ENCODE data around the gene HEMGN.
"Not testable (repeated sequence)": the region's sequence is repeated elsewhere in the genome, so short reads cannot be mapped to it uniquely, and the experiment has no call there.

The HEMGN gene

GRCh38 chr9:97969014-97969413 is 31.0 kb upstream of the HEMGN start:
- H3K27ac ChIP-seq, result no peak overlapping the region
- H3K4me3 ChIP-seq, result no peak overlapping the region

- no peak overlapping the region for H3K27ac ChIP-seq
- no peak overlapping the region for H3K4me3 ChIP-seq
These were observed 28.5 kb upstream of the HEMGN start for GRCh38 chr9:97966493-97966892.

DNA sequence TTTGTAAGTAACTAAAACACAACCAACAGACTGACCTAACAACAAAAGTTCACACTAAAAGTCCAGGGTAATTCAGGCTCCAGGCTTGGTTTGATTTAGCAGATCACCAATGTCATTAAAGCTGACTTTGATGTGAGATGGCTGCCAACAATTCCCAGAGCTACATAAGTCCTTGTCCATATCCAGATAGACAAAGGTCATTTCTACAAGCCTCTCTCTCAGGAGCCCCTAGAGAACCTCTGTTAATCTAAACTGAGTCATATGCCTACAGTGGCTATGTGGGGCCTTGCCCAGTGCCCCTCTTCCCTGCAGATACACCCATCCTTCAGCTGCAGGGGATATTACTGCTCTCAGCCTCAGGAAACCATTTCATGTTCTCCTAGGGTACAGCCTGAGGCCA is 26.9 kb upstream of the HEMGN start:
- H3K27ac ChIP-seq, result no peak overlapping the region
- H3K4me3 ChIP-seq, result no peak overlapping the region

DNA sequence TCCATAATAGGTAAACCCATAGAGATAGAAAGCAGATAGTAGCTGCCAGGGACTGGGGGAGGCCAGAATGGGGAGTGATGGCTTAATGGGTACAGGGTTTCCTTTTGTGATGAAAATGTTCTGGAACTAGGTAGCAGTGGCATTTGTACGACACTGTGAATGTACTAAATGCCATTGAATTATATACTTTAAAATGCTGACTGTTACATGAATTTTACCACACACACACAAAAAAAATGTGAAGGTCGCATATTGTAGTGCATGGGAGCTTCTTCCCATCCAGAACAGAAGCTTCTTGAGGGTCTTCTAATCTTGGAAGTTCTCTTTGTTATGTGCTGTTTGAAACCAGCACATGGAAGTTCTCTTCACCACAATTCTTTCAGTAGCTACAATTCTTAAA is 25.3 kb upstream of the HEMGN start:
- Histone ChIP-seq H3K4me3 (no peak overlapping the region), H3K27ac (no peak overlapping the region)

- Histone ChIP-seq H3K27ac (no peak overlapping the region), H3K4me3 (no peak overlapping the region)
These were observed 24.6 kb upstream of the HEMGN start for GRCh38 chr9:97962575-97962974.

GRCh38 chr9:97962136-97962535 is 24.2 kb upstream of the HEMGN start:
- H3K4me3 ChIP-seq, result no peak overlapping the region
- H3K27ac ChIP-seq, result no peak overlapping the region

GRCh38 chr9:97961361-97961760 is 23.4 kb upstream of the HEMGN start:
- H3K27ac ChIP-seq, result no peak overlapping the region
- no peak overlapping the region for H3K4me3 ChIP-seq

DNA sequence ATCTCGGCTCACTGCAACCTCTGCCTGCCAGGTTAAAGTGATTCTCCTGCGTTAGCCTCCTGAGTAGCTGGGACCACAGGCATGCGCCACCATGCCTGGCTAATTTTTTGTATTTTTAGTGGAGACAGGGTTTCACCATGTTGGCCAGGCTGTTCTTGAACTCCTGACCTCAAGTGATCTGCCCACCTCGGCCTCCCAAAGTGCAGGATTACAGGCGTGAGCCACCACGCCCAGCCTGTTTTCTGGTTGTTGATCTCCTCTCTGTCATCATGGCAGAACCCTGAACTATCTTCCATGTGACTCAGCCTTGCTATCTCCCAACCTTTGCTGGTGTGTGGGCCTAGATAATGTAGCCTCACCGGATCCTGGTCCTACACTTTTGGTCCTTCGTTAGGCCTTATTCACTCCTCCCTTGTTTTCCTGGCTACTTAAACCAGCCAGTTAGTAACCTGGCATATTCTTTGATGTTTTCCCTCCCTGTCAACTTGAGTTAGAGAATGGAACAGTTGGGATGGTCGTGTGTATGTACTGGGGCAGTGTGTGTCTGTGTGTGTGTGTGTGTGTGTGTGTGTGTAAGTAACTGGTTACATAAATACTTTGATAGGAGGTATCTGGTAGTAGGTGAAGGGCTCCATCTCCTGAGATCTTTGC is 22.8 kb upstream of the HEMGN start:
- not testable (repeated sequence) for H3K27ac ChIP-seq

GRCh38 chr9:97959585-97959984 is 21.6 kb upstream of the HEMGN start:
- Histone ChIP-seq H3K4me3 (no peak overlapping the region), H3K27ac (no peak overlapping the region)

More for the DNA sequence above, 22.8 kb upstream of the HEMGN start:
- H3K4me3 ChIP-seq, result not testable (repeated sequence)

DNA sequence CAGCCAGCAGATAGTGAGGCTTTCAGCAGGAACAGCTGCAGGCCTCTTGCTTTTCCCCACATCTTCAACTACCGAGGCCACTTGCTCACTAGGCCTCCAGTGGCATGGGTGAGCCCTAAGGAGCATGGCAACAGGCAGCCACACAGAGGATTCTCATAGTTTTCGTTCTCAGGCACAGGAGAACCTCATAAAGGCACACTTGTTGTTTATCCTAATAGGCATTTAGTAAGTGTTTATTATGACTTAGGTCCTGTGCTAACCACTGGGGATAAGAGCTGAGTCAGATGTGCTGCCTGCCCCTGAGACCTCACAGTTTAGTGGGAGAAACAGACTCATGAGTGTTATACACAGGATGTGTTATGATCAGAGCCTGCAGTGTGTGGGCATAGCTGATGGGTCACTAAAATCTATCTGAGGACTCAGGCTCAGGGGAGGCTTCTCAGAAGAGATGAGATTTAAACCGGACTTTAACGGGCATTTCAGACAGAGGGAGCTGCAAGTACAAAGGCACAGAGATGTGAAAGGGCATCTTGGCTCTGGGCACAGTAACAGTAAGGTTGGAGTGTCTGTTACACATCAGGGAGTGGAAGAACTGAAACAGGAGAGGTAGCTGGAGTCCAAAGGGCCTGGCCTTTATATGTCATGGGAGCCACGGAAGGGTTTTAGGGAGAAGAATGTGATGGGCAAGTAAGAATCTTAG is 21.0 kb upstream of the HEMGN start:
- Histone ChIP-seq H3K4me3 (no peak overlapping the region), H3K27ac (no peak overlapping the region)

DNA sequence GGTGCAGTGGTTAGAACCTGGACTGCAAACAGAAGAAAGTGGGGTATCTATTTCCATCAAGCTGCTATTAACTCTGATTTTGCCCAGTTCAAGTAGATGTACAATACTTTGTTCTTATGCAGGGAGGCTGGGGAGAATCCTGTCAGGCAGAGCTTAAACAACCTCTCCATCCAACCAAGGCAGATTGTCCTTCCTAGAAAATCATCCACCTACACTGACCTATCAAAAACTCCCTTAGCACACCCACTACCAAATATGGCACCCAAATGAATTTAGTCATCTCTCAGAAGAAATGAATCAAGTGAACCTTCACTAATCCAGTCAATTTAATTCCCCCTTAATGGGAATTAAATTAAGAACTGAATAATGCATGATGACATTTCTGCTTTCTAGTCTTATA is 18.4 kb upstream of the HEMGN start:
- Histone ChIP-seq H3K27ac (no peak overlapping the region), H3K4me3 (no peak overlapping the region)

GRCh38 chr9:97954550-97954989 is 16.6 kb upstream of the HEMGN start:
- H3K4me3 ChIP-seq, result no peak overlapping the region
- no peak overlapping the region for H3K27ac ChIP-seq

DNA sequence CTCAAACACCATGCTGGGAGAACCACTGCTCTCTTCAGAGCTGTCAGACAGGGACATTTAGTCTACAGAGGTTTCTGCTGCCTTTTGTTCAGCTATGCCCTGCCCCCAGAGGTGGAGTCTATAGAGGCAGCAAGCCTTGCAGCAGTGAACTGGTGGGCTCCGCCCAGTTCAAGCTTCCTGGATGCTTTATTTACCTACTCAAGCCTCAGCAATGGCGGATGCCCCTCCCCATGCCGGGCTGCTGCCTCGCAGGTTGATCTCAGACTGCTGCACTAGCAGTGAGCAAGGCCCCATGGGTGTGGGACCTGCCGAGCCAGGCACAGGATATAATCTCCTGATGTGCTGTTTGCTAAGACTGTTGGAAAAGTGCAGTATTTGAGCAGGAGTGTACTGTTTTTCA is 12.9 kb upstream of the HEMGN start:
- H3K4me3 ChIP-seq, H3K27ac ChIP-seq: not testable (repeated sequence)

DNA sequence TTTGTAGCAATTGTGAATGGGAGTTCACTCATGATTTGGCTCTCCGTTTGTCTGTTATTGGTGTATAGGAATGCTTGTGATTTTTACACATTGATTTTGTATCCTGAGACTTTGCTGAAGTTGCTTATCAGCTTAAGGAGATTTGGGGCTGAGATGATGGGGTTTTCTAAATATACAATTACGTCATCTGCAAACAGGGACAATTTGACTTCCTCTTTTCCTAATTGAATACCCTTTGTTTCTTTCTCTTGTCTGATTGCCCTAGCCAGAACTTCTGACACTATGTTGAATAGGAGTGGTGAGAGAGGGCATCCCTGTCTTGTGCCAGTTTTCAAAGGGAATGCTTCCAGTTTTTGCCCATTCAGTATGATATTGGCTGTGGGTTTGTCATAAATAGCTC is 9.1 kb upstream of the HEMGN start:
- H3K4me3 ChIP-seq, H3K27ac ChIP-seq: not testable (repeated sequence)

DNA sequence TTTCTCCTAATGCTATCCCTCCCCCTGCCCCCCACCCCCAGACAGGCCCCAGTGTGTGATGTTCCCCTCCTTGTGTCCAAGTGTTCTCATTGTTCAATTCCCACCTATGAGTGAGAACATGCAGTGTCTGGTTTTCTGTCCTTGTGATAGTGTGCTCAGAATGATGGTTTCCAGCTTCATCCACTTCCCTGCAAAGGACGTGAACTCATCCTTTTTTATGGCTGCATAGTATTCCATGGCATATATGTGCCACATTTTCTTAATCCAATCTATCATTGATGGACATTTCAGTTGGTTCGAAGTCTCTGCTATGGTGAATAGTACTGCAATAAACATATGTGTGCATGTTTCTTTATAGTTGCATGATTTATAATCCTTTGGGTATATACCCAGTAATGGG is 7.5 kb upstream of the HEMGN start:
- H3K4me3 ChIP-seq, H3K27ac ChIP-seq: not testable (repeated sequence)

DNA sequence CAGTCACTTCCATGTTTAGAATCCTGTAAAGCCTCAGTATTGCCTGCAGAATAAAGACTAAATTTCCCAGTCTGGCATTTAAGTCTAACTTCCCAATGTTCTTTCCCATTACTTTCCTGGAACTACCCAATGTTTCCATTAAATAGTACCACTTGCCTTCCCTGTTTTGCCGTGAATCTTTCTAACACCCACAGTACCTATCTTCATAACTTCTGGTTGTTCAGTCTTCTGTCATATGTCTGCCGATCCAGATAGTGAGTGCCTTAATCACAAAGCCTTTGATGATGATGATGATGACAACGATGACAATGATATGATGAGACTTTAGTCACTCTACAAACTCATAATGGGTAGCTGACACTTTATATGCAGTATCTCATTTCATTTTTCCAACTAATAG is 6.6 kb upstream of the HEMGN start:
- Histone ChIP-seq H3K27ac (no peak overlapping the region), H3K4me3 (no peak overlapping the region)

- no peak overlapping the region for H3K4me3 ChIP-seq
These were observed 5.4 kb upstream of the HEMGN start for GRCh38 chr9:97943308-97943855.

GRCh38 chr9:97941323-97941722 is 3.4 kb upstream of the HEMGN start:
- Histone ChIP-seq H3K27ac (no peak overlapping the region), H3K4me3 (no peak overlapping the region)

More at GRCh38 chr9:97943308-97943855, 5.4 kb upstream of the HEMGN start:
- no peak overlapping the region for H3K27ac ChIP-seq

- Histone ChIP-seq H3K4me3 (no peak overlapping the region), H3K27ac (no peak overlapping the region)
These were observed 2.8 kb upstream of the HEMGN start for GRCh38 chr9:97940741-97941140.

GRCh38 chr9:97940233-97940632 is 2.3 kb upstream of the HEMGN start:
- no peak overlapping the region for H3K4me3 ChIP-seq
- no peak overlapping the region for H3K27ac ChIP-seq

DNA sequence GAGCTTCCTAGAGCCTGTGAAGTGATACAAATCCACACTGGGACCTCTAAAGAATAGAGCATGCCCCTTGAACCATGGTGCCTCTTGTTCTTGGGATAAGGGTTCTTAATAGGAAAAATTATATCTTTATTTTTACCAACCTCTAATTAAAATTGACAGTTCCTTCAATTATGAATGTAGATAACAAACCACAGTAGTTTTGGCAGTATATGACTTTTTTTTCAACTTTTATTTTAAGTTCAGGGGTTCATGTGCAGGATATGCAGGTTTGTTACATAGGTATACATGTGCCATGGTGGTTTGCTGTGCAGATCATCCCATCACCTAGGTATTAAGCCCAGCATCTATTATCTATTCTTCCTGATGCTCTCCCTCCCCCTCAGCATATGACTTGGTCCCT is 974 bp downstream of the HEMGN start:
- no peak overlapping the region for H3K4me3 ChIP-seq

More for the DNA sequence above, 974 bp downstream of the HEMGN start:
- no peak overlapping the region for H3K27ac ChIP-seq

Data from skin epidermis (tissue), 12 donors.